HEK293T (cell line): ENCODE measurements around the gene BTAF1.

Source experiments
- ARNT ChIP-seq: fragments of 450-650 bp; IDR thresholded peaks from 2 replicates; pipeline ENCODE4 v1.6.1; 2017; ENCODE audit warnings: mild to moderate bottlenecking
- BHLHE40 ChIP-seq: fragments of 450-650 bp; IDR thresholded peaks from 2 replicates; pipeline ENCODE4 v1.6.1; 2016; ENCODE audit warnings: mild to moderate bottlenecking, moderate library complexity, borderline replicate concordance
- CTBP1 ChIP-seq: fragments of 450-650 bp; IDR thresholded peaks from 2 replicates; pipeline ENCODE4 v1.6.1; 2016; ENCODE audit warnings: borderline replicate concordance
- ELF4 ChIP-seq: fragments of 450-650 bp; IDR thresholded peaks from 2 replicates; pipeline ENCODE4 v1.6.1; 2017; ENCODE audit warnings: antibody characterized with exemption
- FOXA1 ChIP-seq: fragments of 450-650 bp; IDR thresholded peaks from 2 replicates; pipeline ENCODE4 v1.6.1; 2016; ENCODE audit warnings: mild to moderate bottlenecking
- FOXK2 ChIP-seq: fragments of 450-650 bp; IDR thresholded peaks from 2 replicates; pipeline ENCODE4 v1.6.1; 2016; ENCODE audit warnings: mild to moderate bottlenecking
- FOXM1 ChIP-seq: fragments of 450-650 bp; IDR thresholded peaks from 2 replicates; pipeline ENCODE4 v1.6.1; 2017; ENCODE audit warnings: mild to moderate bottlenecking, borderline replicate concordance
- HDGF ChIP-seq: fragments of 450-650 bp; IDR thresholded peaks from 2 replicates; pipeline ENCODE4 v1.6.1; 2017; ENCODE audit warnings: antibody characterized with exemption, borderline replicate concordance
- L3MBTL2 ChIP-seq: fragments of 450-650 bp; conservative IDR thresholded peaks from 2 replicates; pipeline ENCODE4 v1.6.1; 2016; ENCODE audit warnings: mild to moderate bottlenecking
- NFRKB ChIP-seq: fragments of 450-650 bp; IDR thresholded peaks from 2 replicates; pipeline ENCODE4 v1.6.1; 2016; ENCODE audit warnings: mild to moderate bottlenecking, moderate library complexity
- SP1 ChIP-seq: fragments of 450-650 bp; IDR thresholded peaks from 2 replicates; pipeline ENCODE4 v1.6.1; 2017
- SUZ12 ChIP-seq: fragments of 450-650 bp; IDR thresholded peaks from 2 replicates; pipeline ENCODE4 v1.6.1; 2016; ENCODE audit warnings: mild to moderate bottlenecking
- TARDBP ChIP-seq: fragments of 450-650 bp; IDR thresholded peaks from 2 replicates; pipeline ENCODE4 v1.6.1; 2016
- ZNF384 ChIP-seq: fragments of 450-650 bp; IDR thresholded peaks from 2 replicates; pipeline ENCODE4 v1.6.1; 2016

DNA sequence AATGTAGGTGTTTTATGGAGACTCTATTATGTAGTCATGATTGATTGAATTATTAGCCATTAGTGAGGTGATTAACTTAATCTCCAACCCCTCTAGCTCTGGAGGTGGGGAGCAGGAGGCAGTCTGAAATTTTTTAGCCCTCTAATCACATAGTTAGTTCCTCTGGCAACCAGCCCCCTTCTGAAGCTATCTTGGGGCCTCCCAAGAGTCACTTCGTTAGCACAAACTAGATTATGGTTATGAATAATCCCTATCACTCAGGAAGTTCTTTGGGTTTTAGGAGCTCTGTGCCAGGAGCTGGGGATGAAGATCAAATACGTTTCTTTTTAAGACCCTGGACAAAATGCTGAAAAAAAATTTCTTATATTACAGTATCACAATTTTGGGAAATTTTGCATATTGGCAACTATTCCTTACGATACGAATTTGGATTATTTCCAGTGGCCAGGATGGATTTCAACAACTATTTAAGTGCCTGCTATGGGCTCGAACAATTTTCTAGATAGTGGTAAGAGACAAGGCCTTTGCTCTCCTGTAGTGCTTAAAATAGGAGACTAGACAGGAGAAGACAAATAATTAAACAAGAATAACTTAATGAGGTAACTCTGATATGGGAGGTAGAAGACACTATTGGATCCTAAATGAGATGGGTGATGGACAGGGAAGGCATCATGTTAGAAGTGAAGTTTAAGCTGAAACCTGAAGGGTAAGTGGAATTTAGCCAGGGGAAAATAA, 52.9 kb downstream of the BTAF1 start:
- TF ChIP-seq FOXM1 (no peak), ZNF384 (no peak), L3MBTL2 (no peak), ARNT (no peak), ELF4 (no peak), NFRKB (no peak), TARDBP (no peak), SUZ12 (no peak), CTBP1 (no peak), SP1 (no peak), FOXA1 (no peak), BHLHE40 (no peak), FOXK2 (no peak), HDGF (no peak)
